Duodenal mucosa (tissue), 2 donors: ENCODE data around the gene NOCT.
A peak's percentile ranks its signal among the peaks of the same experiment; 100 is the strongest.
"Not testable (repeated sequence)": the region's sequence is repeated elsewhere in the genome, so short reads cannot be mapped to it uniquely, and the experiment has no call there.

Experiments
- H3K27ac ChIP-seq: one replicate; pipeline ENCODE4 v1.7.0; 2013; ENCODE audit warnings: low read depth, low read length
- H3K27me3 ChIP-seq, 2 donors: one replicate each; pipeline ENCODE4 v1.7.0; 2013; ENCODE audit warnings: low read length in 2 of 2, control low read depth in 1 of 2; ENCODE audit not compliant: insufficient read depth in 2 of 2, control insufficient read depth in 1 of 2
- H3K36me3 ChIP-seq, 2 donors: one replicate each; pipeline ENCODE4 v1.7.0; 2013; ENCODE audit warnings: low read length in 2 of 2, control low read depth in 1 of 2; ENCODE audit not compliant: insufficient read depth in 2 of 2, control insufficient read depth in 1 of 2
- H3K4me1 ChIP-seq, 2 donors: one replicate each; pipeline ENCODE4 v1.7.0; 2013; ENCODE audit warnings: low read length in 2 of 2, control low read depth in 1 of 2; ENCODE audit not compliant: insufficient read depth in 2 of 2, control insufficient read depth in 1 of 2
- H3K4me3 ChIP-seq, 2 donors: one replicate each; pipeline ENCODE4 v1.7.0; 2013; ENCODE audit warnings: low read length in 2 of 2, low read depth in 1 of 2
- H3K9ac ChIP-seq, 2 donors: one replicate each; pipeline ENCODE4 v1.7.0; 2013; ENCODE audit warnings: low read length in 2 of 2, low read depth in 1 of 2
- H3K9me3 ChIP-seq, 2 donors: one replicate each; pipeline ENCODE4 v1.7.0; 2013; ENCODE audit warnings: low read length in 2 of 2, control low read depth in 1 of 2; ENCODE audit not compliant: control insufficient read depth in 1 of 2

The NOCT gene

GRCh38 chr4:139007640-139008039, 7.9 kb upstream of the NOCT start:
- Histone ChIP-seq H3K4me3 (no peak overlapping the region), H3K9me3 (peaks cover 0 to 3% of the 10 kb centered on the region in 2 donors), H3K4me1 (peaks cover 0 to 5% of the 10 kb centered on the region in 2 donors), H3K36me3 (no peaks in the 10 kb centered on the region), H3K27me3 (no peaks in the 10 kb centered on the region), H3K27ac (no peak overlapping the region), H3K9ac (no peak overlapping the region)

GRCh38 chr4:139008278-139008677, 7.3 kb upstream of the NOCT start:
- not testable (repeated sequence) for H3K9ac ChIP-seq, H3K36me3 ChIP-seq, H3K9me3 ChIP-seq, H3K27me3 ChIP-seq, H3K4me3 ChIP-seq, H3K4me1 ChIP-seq, H3K27ac ChIP-seq

- Histone ChIP-seq H3K36me3 (no peaks in the 10 kb centered on the region), H3K4me1 (peaks cover 10 to 15% of the 10 kb centered on the region in 2 donors), H3K4me3 (no peak overlapping the region), H3K27me3 (no peaks in the 10 kb centered on the region), H3K9me3 (peaks cover 0 to 3% of the 10 kb centered on the region in 2 donors), H3K9ac (no peak overlapping the region), H3K27ac (no peak overlapping the region)
Observed at GRCh38 chr4:139009702-139010101, 5.9 kb upstream of the NOCT start.

GRCh38 chr4:139011225-139011950, 4.2 kb upstream of the NOCT start:
- Histone ChIP-seq H3K9me3 (peaks cover 0 to 3% of the 10 kb centered on the region in 2 donors), H3K27ac (no peak overlapping the region), H3K36me3 (no peaks in the 10 kb centered on the region), H3K9ac (no peak overlapping the region), H3K27me3 (no peaks in the 10 kb centered on the region), H3K4me1 (peaks cover 15 to 22% of the 10 kb centered on the region in 2 donors), H3K4me3 (no peak overlapping the region)

GRCh38 chr4:139014371-139015268, 961 bp upstream of the NOCT start:
- Histone ChIP-seq H3K27me3 (no peaks in the 10 kb centered on the region), H3K9me3 (no peaks in the 10 kb centered on the region), H3K27ac (peak overlapping the region; percentile 83), H3K4me3 (peak overlapping the region; percentile 75 to 91), H3K4me1 (peaks cover 19 to 24% of the 10 kb centered on the region in 2 donors), H3K9ac (peak overlapping the region; percentile 50 to 67), H3K36me3 (no peaks in the 10 kb centered on the region)

GRCh38 chr4:139015948-139016471, 429 bp downstream of the NOCT start:
- Histone ChIP-seq H3K4me3 (peak overlapping the region; percentile 75 to 91), H3K36me3 (no peaks in the 10 kb centered on the region), H3K9ac (peak overlapping the region; percentile 50 to 67), H3K27me3 (no peaks in the 10 kb centered on the region), H3K9me3 (no peaks in the 10 kb centered on the region), H3K4me1 (peaks cover 19 to 24% of the 10 kb centered on the region in 2 donors), H3K27ac (peak overlapping the region; percentile 83)

- H3K27ac ChIP-seq, result no peak overlapping the region
- H3K4me3 ChIP-seq, result no peak overlapping the region
- peaks cover 19% of the 10 kb centered on the region in 2 donors for H3K4me1 ChIP-seq
- no peaks in the 10 kb centered on the region for H3K9me3 ChIP-seq
- H3K27me3 ChIP-seq, result no peaks in the 10 kb centered on the region
- no peak overlapping the region for H3K9ac ChIP-seq
- H3K36me3 ChIP-seq, result no peaks in the 10 kb centered on the region
Observed at GRCh38 chr4:139017861-139018260, 2.3 kb downstream of the NOCT start.

GRCh38 chr4:139018501-139018900, 2.9 kb downstream of the NOCT start:
- Histone ChIP-seq H3K27me3 (no peaks in the 10 kb centered on the region), H3K4me1 (peaks cover 18 to 19% of the 10 kb centered on the region in 2 donors), H3K9me3 (no peaks in the 10 kb centered on the region), H3K4me3 (no peak overlapping the region), H3K36me3 (no peaks in the 10 kb centered on the region), H3K9ac (no peak overlapping the region), H3K27ac (no peak overlapping the region)

- Histone ChIP-seq H3K36me3 (no peaks in the 10 kb centered on the region), H3K9me3 (no peaks in the 10 kb centered on the region), H3K4me1 (peaks cover 13 to 14% of the 10 kb centered on the region in 2 donors), H3K9ac (no peak overlapping the region), H3K27ac (no peak overlapping the region), H3K27me3 (no peaks in the 10 kb centered on the region), H3K4me3 (no peak overlapping the region)
Observed at GRCh38 chr4:139018971-139019758, 3.6 kb downstream of the NOCT start.
